Measurements from ENCODE around the gene OR2AK2.

Gene OR2AK2

GRCh38 chr1:247964933-247965332 lies at the start of gene OR2AK2:
TSS of gene OR2AK2 (plus strand) at chr1:247965233. CDS start at chr1:247965377, 144 bp downstream.
- no peak for DNase-seq

- no peak for DNase-seq
Measured at GRCh38 chr1:247919952-247920351, 45.1 kb upstream of the OR2AK2 start, which contains the start of gene OR2T8. TSS of gene OR2T8 (plus strand) at chr1:247920252. CDS start at chr1:247921018, 766 bp downstream.

- no peak for DNase-seq
Measured at GRCh38 chr1:247923941-247924340, 41.1 kb upstream of the OR2AK2 start.

GRCh38 chr1:247924868-247925267 lies 40.2 kb upstream of the OR2AK2 start, which contains the start of gene OR2AJ1:
TSS of gene OR2AJ1 (plus strand) at chr1:247924889. CDS start at chr1:247933769, 8,880 bp downstream.
- DNase-seq, result no peak

GRCh38 chr1:247933989-247934388 lies 31.0 kb upstream of the OR2AK2 start:
- no peak for DNase-seq

GRCh38 chr1:247935781-247936180 lies 29.3 kb upstream of the OR2AK2 start:
- no peak for DNase-seq

- DNase-seq, result no peak
Measured at GRCh38 chr1:247936415-247936814, 28.6 kb upstream of the OR2AK2 start.

GRCh38 chr1:247936965-247937734 lies 27.9 kb upstream of the OR2AK2 start:
- DNase-seq, result peak; percentile 96

GRCh38 chr1:247942624-247943023 lies 22.4 kb upstream of the OR2AK2 start:
- DNase-seq, result no peak

GRCh38 chr1:247948558-247948957 lies 16.5 kb upstream of the OR2AK2 start, which contains the start of gene OR2L8:
TSS of gene OR2L8 (plus strand) at chr1:247948858. CDS start at chr1:247948858, 0 bp downstream.
- DNase-seq, result no peak

- DNase-seq, result no peak
Measured at GRCh38 chr1:247953408-247953807, 11.6 kb upstream of the OR2AK2 start.

GRCh38 chr1:247961791-247962190 lies 3.2 kb upstream of the OR2AK2 start:
- DNase-seq, result no peak

GRCh38 chr1:247962911-247963588 lies 2.0 kb upstream of the OR2AK2 start:
- DNase-seq, result no peak

- peak; percentile 41 for DNase-seq
Measured at GRCh38 chr1:247966532-247967204, 1.6 kb downstream of the OR2AK2 start.

- no peak for DNase-seq
Measured at GRCh38 chr1:247992986-247993385, 28.0 kb downstream of the OR2AK2 start.

- DNase-seq, result no peak
Measured at GRCh38 chr1:247998811-247999210, 33.8 kb downstream of the OR2AK2 start.

- DNase-seq, result no peak
Measured at GRCh38 chr1:248000169-248000568, 35.1 kb downstream of the OR2AK2 start.

- no peak for DNase-seq
Measured at GRCh38 chr1:248007778-248008177, 42.7 kb downstream of the OR2AK2 start.

GRCh38 chr1:248009681-248010080 lies 44.6 kb downstream of the OR2AK2 start:
- DNase-seq, result no peak

- DNase-seq, result no peak
Measured at GRCh38 chr1:248013229-248013710, 48.2 kb downstream of the OR2AK2 start, which contains the start of gene OR2L5. TSS of gene OR2L5 (plus strand) at chr1:248013660. CDS start at chr1:248021948, 8,288 bp downstream.

GRCh38 chr1:248015803-248016202 lies 50.8 kb downstream of the OR2AK2 start:
- DNase-seq, result no peak

Data from suppressor macrophage treated with lipopolysaccharide for 4 hours (primary cell).